OCI-LY3 (cell line): Measurements from ENCODE around the gene ZNF408.

ENCODE experiments used
- H2AFZ ChIP-seq: fragments of 200-600, 300-600 bp; shearing (Covaris generic); 2 replicates; pipeline ENCODE4 v1.6.0; 2014; ENCODE audit warnings: antibody characterized with exemption, low read depth, low read length
- H3K27ac ChIP-seq: fragments of 200-600, 300-600 bp; sonication (generic); 2 replicates; pipeline ENCODE4 v1.5.1; 2014; ENCODE audit warnings: mild to moderate bottlenecking, low read length, moderate library complexity, mixed read lengths
- H3K27me3 ChIP-seq: fragments of 200-600, 300-600 bp; sonication (generic); 2 replicates; pipeline ENCODE4 v1.6.1; 2014; ENCODE audit warnings: low read depth, low read length, mixed read lengths
- H3K36me3 ChIP-seq: fragments of 200-600, 300-600 bp; sonication (generic); replicated peaks from 2 replicates; pipeline ENCODE3; 2014; ENCODE audit warnings: low read depth, low read length, mixed read lengths
- H3K4me1 ChIP-seq: fragments of 300-600, 200-600 bp; sonication (generic); 2 replicates; pipeline ENCODE4 v1.6.1; 2014; ENCODE audit warnings: low read length, mixed read lengths
- H3K4me2 ChIP-seq: fragments of 200-600, 300-600 bp; sonication (generic); 2 replicates; pipeline ENCODE4 v1.6.1; 2014; ENCODE audit warnings: low read length, mixed read lengths
- H3K4me3 ChIP-seq: fragments of 300-600, 200-600 bp; sonication (generic); 2 replicates; pipeline ENCODE4 v1.5.1; 2014; ENCODE audit warnings: antibody characterized with exemption, mild to moderate bottlenecking, low read length, moderate library complexity
- H3K79me2 ChIP-seq: fragments of 300-600, 200-600 bp; shearing (Covaris generic); 2 replicates; pipeline ENCODE4 v1.6.1; 2014; ENCODE audit warnings: mild to moderate bottlenecking, low read length, mixed read lengths
- H3K9ac ChIP-seq: fragments of 300-600, 200-600 bp; shearing (Covaris generic); 2 replicates; pipeline ENCODE4 v1.6.0; 2014; ENCODE audit warnings: mild to moderate bottlenecking, low read length, moderate library complexity
- H3K9me3 ChIP-seq: fragments of 200-600, 300-600 bp; shearing (Covaris generic); 2 replicates; pipeline ENCODE4 v1.6.1; 2014; ENCODE audit warnings: low read length, mixed read lengths; ENCODE audit not compliant: insufficient read depth
- H4K20me1 ChIP-seq: fragments of 200-600, 300-600 bp; sonication (generic); 2 replicates; pipeline ENCODE4 v1.6.1; 2016; ENCODE audit warnings: low read length, mixed read lengths; ENCODE audit not compliant: insufficient read depth
- CTCF ChIP-seq: fragments of 200-600, 300-600 bp; sonication (generic); IDR thresholded peaks from 2 replicates; pipeline ENCODE4 v1.5.1; 2014; ENCODE audit warnings: antibody characterized with exemption, low read length, low read depth
- EZH2phosphoT487 ChIP-seq: fragments of 200-600 bp; shearing (Covaris generic); IDR thresholded peaks from 2 replicates; pipeline ENCODE4 v1.6.1; 2018; ENCODE audit warnings: antibody characterized with exemption, mixed run types, low read depth

Gene ZNF408

GRCh38 chr11:46737699-46738098, 36.9 kb downstream of the ZNF408 start:
- Histone ChIP-seq H3K9ac (no peak overlapping the region), H3K9me3 (no peaks in the 10 kb centered on the region), H3K79me2 (no peaks in the 10 kb centered on the region), H3K36me3 (peaks cover 22% of the 10 kb centered on the region), H3K4me2 (no peak overlapping the region), H3K27me3 (no peaks in the 10 kb centered on the region), H4K20me1 (no peaks in the 10 kb centered on the region), H2AFZ (no peak overlapping the region), H3K27ac (no peak overlapping the region), H3K4me3 (no peak overlapping the region), H3K4me1 (no peaks in the 10 kb centered on the region)
- no peak for TF ChIP-seq EZH2phosphoT487
- no peak for TF ChIP-seq CTCF

GRCh38 chr11:46738887-46739286, 38.1 kb downstream of the ZNF408 start:
- H3K27me3 ChIP-seq = no peaks in the 10 kb centered on the region
- H3K4me2 ChIP-seq = no peak overlapping the region
- H3K4me1 ChIP-seq = no peaks in the 10 kb centered on the region
- no peak overlapping the region for H3K27ac ChIP-seq
- no peaks in the 10 kb centered on the region for H3K9me3 ChIP-seq
- H3K79me2 ChIP-seq = no peaks in the 10 kb centered on the region
- no peak overlapping the region for H3K4me3 ChIP-seq
- no peak overlapping the region for H3K9ac ChIP-seq
- no peaks in the 10 kb centered on the region for H4K20me1 ChIP-seq
- no peak for TF ChIP-seq EZH2phosphoT487
- peaks cover 34% of the 10 kb centered on the region for H3K36me3 ChIP-seq
- no peak overlapping the region for H2AFZ ChIP-seq

- TF ChIP-seq EZH2phosphoT487 (no peak), CTCF (no peak)
- Histone ChIP-seq H3K4me1 (no peaks in the 10 kb centered on the region), H3K36me3 (peaks cover 61% of the 10 kb centered on the region), H3K9ac (no peak overlapping the region), H2AFZ (no peak overlapping the region), H3K9me3 (no peaks in the 10 kb centered on the region), H3K4me2 (no peak overlapping the region), H4K20me1 (no peaks in the 10 kb centered on the region), H3K27ac (no peak overlapping the region), H3K4me3 (no peak overlapping the region), H3K79me2 (no peaks in the 10 kb centered on the region), H3K27me3 (no peaks in the 10 kb centered on the region)
These were observed 41.0 kb downstream of the ZNF408 start for GRCh38 chr11:46741600-46742484.

- H3K79me2 ChIP-seq = no peaks in the 10 kb centered on the region
- no peak overlapping the region for H3K9ac ChIP-seq
- H3K27ac ChIP-seq = no peak overlapping the region
- H3K36me3 ChIP-seq = peaks cover 65% of the 10 kb centered on the region
- no peaks in the 10 kb centered on the region for H3K4me1 ChIP-seq
- H3K27me3 ChIP-seq = no peaks in the 10 kb centered on the region
- no peak overlapping the region for H3K4me2 ChIP-seq
- H2AFZ ChIP-seq = no peak overlapping the region
- TF ChIP-seq EZH2phosphoT487 (no peak), CTCF (no peak)
- H3K4me3 ChIP-seq = no peak overlapping the region
- H4K20me1 ChIP-seq = no peaks in the 10 kb centered on the region
- no peaks in the 10 kb centered on the region for H3K9me3 ChIP-seq
These were observed 42.2 kb downstream of the ZNF408 start for GRCh38 chr11:46743043-46743442.
